SH-SY5Y (cell line): ENCODE results near the gene SHC4.

Source experiments
- GATA2 ChIP-seq: IDR thresholded peaks from 2 replicates; pipeline ENCODE4 v1.6.1; 2011; ENCODE audit warnings: mild to moderate bottlenecking, low read depth, low read length
- GATA3 ChIP-seq: IDR thresholded peaks from 2 replicates; pipeline ENCODE4 v1.6.1; 2011; ENCODE audit warnings: low read depth, mild to moderate bottlenecking, low read length, moderate library complexity

DNA sequence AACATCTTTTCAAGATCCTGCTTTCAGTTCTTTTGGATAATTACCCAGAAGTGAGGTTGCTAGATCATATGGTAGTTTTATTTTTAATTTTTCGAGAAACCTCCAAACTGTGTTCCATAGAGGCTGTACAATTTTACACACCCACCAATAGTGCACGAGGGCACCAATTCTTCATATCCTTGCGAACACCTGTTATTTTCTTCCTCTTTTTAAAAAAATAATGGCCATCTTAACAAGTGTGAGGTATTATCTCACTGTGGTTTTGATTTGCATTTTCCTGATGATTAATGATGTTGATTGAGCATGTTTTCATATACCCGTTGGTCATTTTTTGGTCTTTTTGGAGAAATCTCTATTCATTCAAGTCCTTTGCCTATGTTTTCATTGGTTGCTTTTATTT, 135.2 kb downstream of the SHC4 start:
- TF ChIP-seq GATA3 = no peak
- TF ChIP-seq GATA2 = no peak
